Mammary epithelial cell (primary cell): Measurements from ENCODE around the gene KCNQ5.

Source experiments
- EZH2 ChIP-seq: IDR thresholded peaks from 2 replicates; pipeline ENCODE4 v1.6.1; 2012; ENCODE audit warnings: low read length, inconsistent platforms, borderline replicate concordance
- TF ChIP-seq, protein P1 (sequence below), 2 donors: IDR thresholded peaks in 1 of 2; conservative IDR thresholded peaks in 1 of 2; 2 replicates each; pipeline ENCODE4 v1.5.1; 2011 to 2012; ENCODE audit warnings: inconsistent platforms in 2 of 2, low read length in 2 of 2, mild to moderate bottlenecking in 2 of 2, control low read depth in 1 of 2, low read depth in 1 of 2; ENCODE audit not compliant: insufficient read depth in 1 of 2; ENCODE audit errors: extremely low read depth in 1 of 2

DNA sequence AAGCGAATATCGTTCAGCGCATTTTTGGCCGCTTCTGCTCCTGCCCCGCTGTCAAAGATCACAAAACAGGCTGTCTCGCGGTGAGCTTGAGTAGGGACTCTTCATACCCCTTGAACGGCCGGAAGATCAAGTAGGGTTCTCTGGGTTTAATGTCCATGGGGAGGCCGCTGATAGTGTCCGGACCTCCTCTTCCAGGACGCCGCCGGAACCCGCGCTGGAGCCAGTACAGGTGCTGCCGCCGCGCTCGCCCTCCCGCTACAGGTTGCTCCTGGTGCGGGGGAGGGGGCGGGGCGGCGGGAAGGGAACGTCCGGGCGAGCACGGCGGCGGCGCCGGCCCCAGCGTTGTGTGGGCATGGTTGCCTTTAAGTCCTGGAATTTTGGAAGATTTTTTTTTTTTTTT, 536.0 kb downstream of the KCNQ5 start:
- TF ChIP-seq, protein P1, sequence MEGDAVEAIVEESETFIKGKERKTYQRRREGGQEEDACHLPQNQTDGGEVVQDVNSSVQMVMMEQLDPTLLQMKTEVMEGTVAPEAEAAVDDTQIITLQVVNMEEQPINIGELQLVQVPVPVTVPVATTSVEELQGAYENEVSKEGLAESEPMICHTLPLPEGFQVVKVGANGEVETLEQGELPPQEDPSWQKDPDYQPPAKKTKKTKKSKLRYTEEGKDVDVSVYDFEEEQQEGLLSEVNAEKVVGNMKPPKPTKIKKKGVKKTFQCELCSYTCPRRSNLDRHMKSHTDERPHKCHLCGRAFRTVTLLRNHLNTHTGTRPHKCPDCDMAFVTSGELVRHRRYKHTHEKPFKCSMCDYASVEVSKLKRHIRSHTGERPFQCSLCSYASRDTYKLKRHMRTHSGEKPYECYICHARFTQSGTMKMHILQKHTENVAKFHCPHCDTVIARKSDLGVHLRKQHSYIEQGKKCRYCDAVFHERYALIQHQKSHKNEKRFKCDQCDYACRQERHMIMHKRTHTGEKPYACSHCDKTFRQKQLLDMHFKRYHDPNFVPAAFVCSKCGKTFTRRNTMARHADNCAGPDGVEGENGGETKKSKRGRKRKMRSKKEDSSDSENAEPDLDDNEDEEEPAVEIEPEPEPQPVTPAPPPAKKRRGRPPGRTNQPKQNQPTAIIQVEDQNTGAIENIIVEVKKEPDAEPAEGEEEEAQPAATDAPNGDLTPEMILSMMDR (conservative IDR thresholded peaks at IDR 0.05 in 1 of 2, IDR thresholded peaks at IDR 0.05 in 1 of 2; ENCODE audit: extremely low read depth in 1 of 2, insufficient read depth in 1 of 2, low read depth in 1 of 2, low read length in 2 of 2), result no peak
- TF ChIP-seq EZH2, result no peak
